Central memory CD8-positive, alpha-beta T cell (primary cell): ENCODE data around the gene A3GALT2.

ENCODE experiments used
- ATAC-seq: fragments of 150-1000 bp; cut with Tn5 transposase; replicated peaks from 2 replicates; pipeline ENCODE4 v1.10.0; 2022; ENCODE audit warnings: mild to moderate bottlenecking, moderate FRiP score, moderate number of reproducible peaks; ENCODE audit not compliant: poor library complexity, severe bottlenecking; ENCODE audit errors: extremely low read depth
- DNase-seq, 2 donors: peaks; one replicate each; pipeline ENCODE4 v3.0.0; 2021; ENCODE audit warnings: low spot score in 2 of 2
- H3K27ac Mint-ChIP-seq: one replicate; pipeline ENCODE4 v1.8.0; 2022; ENCODE audit warnings: low read depth, mild to moderate bottlenecking, moderate library complexity, mixed read lengths
- H3K27me3 Mint-ChIP-seq: one replicate; pipeline ENCODE4 v1.8.0; 2022; ENCODE audit warnings: mixed read lengths
- H3K36me3 Mint-ChIP-seq: one replicate; pipeline ENCODE4 v1.8.0; 2022; ENCODE audit warnings: mild to moderate bottlenecking, moderate library complexity, mixed read lengths; ENCODE audit not compliant: insufficient read depth
- H3K4me1 Mint-ChIP-seq: one replicate; pipeline ENCODE4 v1.8.0; 2022; ENCODE audit warnings: mixed read lengths
- H3K4me3 Mint-ChIP-seq: one replicate; pipeline ENCODE4 v1.8.0; 2022; ENCODE audit warnings: mild to moderate bottlenecking, moderate library complexity, mixed read lengths
- H3K9me3 Mint-ChIP-seq: one replicate; pipeline ENCODE4 v1.8.0; 2022; ENCODE audit warnings: mixed read lengths

A3GALT2 gene

GRCh38 chr1:33360367-33360766, 39.5 kb upstream of the A3GALT2 start:
- DNase-seq (no peak), ATAC-seq (no peak)
- Mint-ChIP-seq H3K4me3 (no peak overlapping the region), H3K36me3 (no peaks in the 10 kb centered on the region), H3K27me3 (no peaks in the 10 kb centered on the region), H3K27ac (no peak overlapping the region), H3K4me1 (no peaks in the 10 kb centered on the region), H3K9me3 (no peaks in the 10 kb centered on the region)

GRCh38 chr1:33359931-33360330, 39.0 kb upstream of the A3GALT2 start:
- H3K9me3 Mint-ChIP-seq: no peaks in the 10 kb centered on the region
- H3K4me3 Mint-ChIP-seq: no peak overlapping the region
- DNase-seq (no peak), ATAC-seq (no peak)
- no peak overlapping the region for H3K27ac Mint-ChIP-seq
- no peaks in the 10 kb centered on the region for H3K36me3 Mint-ChIP-seq
- H3K27me3 Mint-ChIP-seq: no peaks in the 10 kb centered on the region
- H3K4me1 Mint-ChIP-seq: no peaks in the 10 kb centered on the region

- Mint-ChIP-seq H3K4me1 (no peaks in the 10 kb centered on the region), H3K9me3 (no peaks in the 10 kb centered on the region)
Measured at GRCh38 chr1:33358795-33359503, 38.1 kb upstream of the A3GALT2 start.

GRCh38 chr1:33358114-33358794, 37.4 kb upstream of the A3GALT2 start:
- ATAC-seq: no peak
- Mint-ChIP-seq H3K9me3 (no peaks in the 10 kb centered on the region), H3K4me3 (no peak overlapping the region), H3K27me3 (no peaks in the 10 kb centered on the region), H3K36me3 (no peaks in the 10 kb centered on the region), H3K4me1 (no peaks in the 10 kb centered on the region), H3K27ac (no peak overlapping the region)
- no peak for DNase-seq

More at GRCh38 chr1:33358795-33359503, 38.1 kb upstream of the A3GALT2 start:
- no peak overlapping the region for H3K4me3 Mint-ChIP-seq
- ATAC-seq (no peak), DNase-seq (no peak)
- H3K36me3 Mint-ChIP-seq: no peaks in the 10 kb centered on the region
- no peak overlapping the region for H3K27ac Mint-ChIP-seq
- no peaks in the 10 kb centered on the region for H3K27me3 Mint-ChIP-seq

- DNase-seq (no peak), ATAC-seq (no peak)
- Mint-ChIP-seq H3K4me1 (no peaks in the 10 kb centered on the region), H3K27me3 (no peaks in the 10 kb centered on the region), H3K27ac (no peak overlapping the region), H3K36me3 (no peaks in the 10 kb centered on the region), H3K9me3 (no peaks in the 10 kb centered on the region), H3K4me3 (no peak overlapping the region)
Measured at GRCh38 chr1:33357099-33357498, 36.2 kb upstream of the A3GALT2 start.

- Mint-ChIP-seq H3K4me3 (no peak overlapping the region), H3K27me3 (no peaks in the 10 kb centered on the region), H3K9me3 (no peaks in the 10 kb centered on the region), H3K27ac (no peak overlapping the region), H3K36me3 (peaks cover 3% of the 10 kb centered on the region), H3K4me1 (peaks cover 9% of the 10 kb centered on the region)
- ATAC-seq (no peak), DNase-seq (no peak)
Measured at GRCh38 chr1:33354707-33355316, 33.9 kb upstream of the A3GALT2 start.

GRCh38 chr1:33353531-33353930, 32.6 kb upstream of the A3GALT2 start:
- Mint-ChIP-seq H3K9me3 (no peaks in the 10 kb centered on the region), H3K36me3 (peaks cover 8% of the 10 kb centered on the region), H3K27ac (no peak overlapping the region), H3K4me1 (peaks cover 15% of the 10 kb centered on the region), H3K4me3 (no peak overlapping the region), H3K27me3 (no peaks in the 10 kb centered on the region)
- DNase-seq (no peak), ATAC-seq (no peak)

GRCh38 chr1:33351281-33351660, 30.4 kb upstream of the A3GALT2 start:
- no peaks in the 10 kb centered on the region for H3K9me3 Mint-ChIP-seq
- H3K36me3 Mint-ChIP-seq: peaks cover 9% of the 10 kb centered on the region
- no peak for ATAC-seq
- peak overlapping the region; percentile 79 for H3K4me3 Mint-ChIP-seq
- peaks cover 33% of the 10 kb centered on the region for H3K4me1 Mint-ChIP-seq
- DNase-seq: no peak
- H3K27me3 Mint-ChIP-seq: no peaks in the 10 kb centered on the region
- no peak overlapping the region for H3K27ac Mint-ChIP-seq

GRCh38 chr1:33350611-33351280, 29.8 kb upstream of the A3GALT2 start:
- peaks cover 9% of the 10 kb centered on the region for H3K36me3 Mint-ChIP-seq
- no peak for DNase-seq
- H3K4me1 Mint-ChIP-seq: peaks cover 34% of the 10 kb centered on the region
- H3K9me3 Mint-ChIP-seq: no peaks in the 10 kb centered on the region
- peak overlapping the region; percentile 29 for H3K27ac Mint-ChIP-seq
- H3K27me3 Mint-ChIP-seq: no peaks in the 10 kb centered on the region
- peak overlapping the region; percentile 79 for H3K4me3 Mint-ChIP-seq
- ATAC-seq: no peak

- H3K9me3 Mint-ChIP-seq: no peaks in the 10 kb centered on the region
- H3K4me3 Mint-ChIP-seq: peak overlapping the region; percentile 79
- peak; percentile 82 for ATAC-seq
- H3K36me3 Mint-ChIP-seq: peaks cover 9% of the 10 kb centered on the region
- peaks cover 34% of the 10 kb centered on the region for H3K4me1 Mint-ChIP-seq
- H3K27ac Mint-ChIP-seq: peak overlapping the region; percentile 29
- no peaks in the 10 kb centered on the region for H3K27me3 Mint-ChIP-seq
- DNase-seq: peak; percentile 53 to 60
Measured at GRCh38 chr1:33349778-33350610, 29.1 kb upstream of the A3GALT2 start.

GRCh38 chr1:33349081-33349759, 28.3 kb upstream of the A3GALT2 start:
- H3K27me3 Mint-ChIP-seq: no peaks in the 10 kb centered on the region
- peaks cover 10% of the 10 kb centered on the region for H3K36me3 Mint-ChIP-seq
- no peaks in the 10 kb centered on the region for H3K9me3 Mint-ChIP-seq
- peak; percentile 31 for ATAC-seq
- peaks cover 34% of the 10 kb centered on the region for H3K4me1 Mint-ChIP-seq
- peak overlapping the region; percentile 10 for H3K27ac Mint-ChIP-seq
- peak overlapping the region; percentile 74 for H3K4me3 Mint-ChIP-seq
- peak; percentile 28 for DNase-seq
